Activated T-helper 17 cell treated with anti-CD3 and anti-CD28 coated beads, Interleukin-2, amount 50 U/mL, for 72 hours (primary cell): ENCODE data around the gene YPEL3. TPM values are rescaled to one million over a fixed set of nuclear protein-coding genes. Genes with fewer than 3 reads are reported as not detected.

Experiments
- ATAC-seq: fragments of 150-1000 bp; cut with Tn5 transposase; replicated peaks from 2 replicates; pipeline ENCODE4 v1.10.0; 2021; ENCODE audit warnings: mild to moderate bottlenecking, moderate library complexity
- H3K27ac Mint-ChIP-seq: one replicate; pipeline ENCODE4 v1.8.0; 2022; ENCODE audit warnings: mixed read lengths
- H3K27me3 Mint-ChIP-seq: one replicate; pipeline ENCODE4 v1.8.0; 2022; ENCODE audit warnings: mixed read lengths
- H3K36me3 Mint-ChIP-seq: one replicate; pipeline ENCODE4 v1.8.0; 2022; ENCODE audit warnings: low read depth, mild to moderate bottlenecking, mixed read lengths
- H3K4me1 Mint-ChIP-seq: one replicate; pipeline ENCODE4 v1.8.0; 2022; ENCODE audit warnings: mixed read lengths
- H3K4me3 Mint-ChIP-seq: one replicate; pipeline ENCODE4 v1.8.0; 2022; ENCODE audit warnings: mild to moderate bottlenecking, mixed read lengths
- H3K9me3 Mint-ChIP-seq: one replicate; pipeline ENCODE4 v1.8.0; 2022; ENCODE audit warnings: mixed read lengths
- total RNA-seq, 2 donors: library from RNA; stranded (reverse); gene quantifications; one replicate each; pipeline ENCODE4 v1.2.3, GENCODE V29; 2022

YPEL3 gene
- total RNA-seq, 2 donors from 2014 or later, result 34.7 to 107 TPM

DNA sequence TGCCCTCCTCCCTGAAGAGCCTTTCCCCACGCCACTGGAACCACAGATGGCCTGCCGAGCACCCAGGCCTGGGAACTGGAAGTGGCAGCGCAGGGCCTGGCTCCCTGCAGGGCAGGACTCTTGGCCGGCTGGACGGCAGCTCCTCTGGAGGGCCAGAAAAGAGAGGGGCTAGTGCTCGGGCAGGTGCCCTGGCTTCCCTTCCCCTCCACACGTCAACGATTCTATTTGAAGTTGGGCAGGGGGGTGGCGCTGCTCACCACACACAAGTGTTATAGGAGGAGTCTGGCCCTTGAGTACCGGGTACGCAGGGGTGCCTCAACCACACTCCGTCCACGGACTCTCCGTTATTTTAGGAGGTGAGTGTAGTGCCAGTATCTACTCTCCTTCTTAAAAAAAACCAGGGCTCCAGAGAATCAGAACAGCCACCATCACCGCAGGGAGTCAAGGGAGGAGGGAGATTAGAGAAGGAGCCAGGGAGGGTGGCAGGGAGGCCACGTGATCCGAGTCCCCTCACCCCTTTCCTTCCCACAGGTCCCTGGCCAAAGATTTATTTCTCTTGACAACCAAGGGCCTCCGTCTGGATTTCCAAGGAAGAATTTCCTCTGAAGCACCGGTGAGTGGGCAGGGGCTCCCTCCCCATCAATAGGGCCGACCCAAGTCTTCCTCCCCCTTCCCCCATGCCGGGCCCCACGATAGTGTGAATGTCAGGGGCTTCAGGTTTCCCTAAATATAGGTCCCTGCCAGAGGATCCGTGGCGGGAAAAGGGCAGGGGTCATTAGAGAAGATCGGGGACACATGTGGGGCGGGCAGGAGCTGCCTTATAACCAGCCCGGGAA, 31.9 kb downstream of the YPEL3 start:
- Mint-ChIP-seq H3K27me3 (no peaks in the 10 kb centered on the region), H3K36me3 (peaks cover 56% of the 10 kb centered on the region), H3K9me3 (no peaks in the 10 kb centered on the region), H3K4me1 (peaks cover 9% of the 10 kb centered on the region), H3K27ac (peak overlapping the region; percentile 95), H3K4me3 (peak overlapping the region; percentile 92)
- peak; percentile 36 for ATAC-seq

DNA sequence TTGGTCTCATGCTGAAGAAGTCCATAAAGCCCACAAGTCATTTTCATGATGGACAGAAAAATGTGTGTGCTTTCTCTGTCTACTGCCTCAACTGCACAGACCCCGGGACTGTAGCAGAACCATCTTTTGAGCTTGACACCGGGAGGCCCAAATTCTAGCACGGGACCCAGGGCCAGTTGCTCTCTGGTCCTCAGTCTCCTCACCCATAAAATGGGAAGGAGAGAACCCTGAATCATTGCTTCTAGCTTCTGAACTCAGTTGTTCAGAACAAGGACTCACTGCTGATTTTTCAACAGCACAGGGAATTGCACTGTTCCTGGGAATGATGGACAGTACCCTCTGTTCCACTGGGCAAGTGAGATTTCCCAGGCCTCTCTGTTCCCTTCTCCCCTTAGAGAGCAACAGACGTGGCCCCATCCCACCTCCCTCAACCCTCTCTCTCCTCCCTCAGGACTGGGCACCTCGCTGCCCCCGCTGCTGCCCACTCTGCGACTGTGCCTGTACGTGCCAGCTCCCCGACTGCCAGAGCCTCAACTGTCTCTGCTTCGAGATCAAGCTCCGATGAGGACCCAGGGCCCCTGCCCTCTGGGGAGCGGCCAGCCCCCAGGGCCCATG, 32.6 kb downstream of the YPEL3 start:
- peak overlapping the region; percentile 95 for H3K27ac Mint-ChIP-seq

DNA sequence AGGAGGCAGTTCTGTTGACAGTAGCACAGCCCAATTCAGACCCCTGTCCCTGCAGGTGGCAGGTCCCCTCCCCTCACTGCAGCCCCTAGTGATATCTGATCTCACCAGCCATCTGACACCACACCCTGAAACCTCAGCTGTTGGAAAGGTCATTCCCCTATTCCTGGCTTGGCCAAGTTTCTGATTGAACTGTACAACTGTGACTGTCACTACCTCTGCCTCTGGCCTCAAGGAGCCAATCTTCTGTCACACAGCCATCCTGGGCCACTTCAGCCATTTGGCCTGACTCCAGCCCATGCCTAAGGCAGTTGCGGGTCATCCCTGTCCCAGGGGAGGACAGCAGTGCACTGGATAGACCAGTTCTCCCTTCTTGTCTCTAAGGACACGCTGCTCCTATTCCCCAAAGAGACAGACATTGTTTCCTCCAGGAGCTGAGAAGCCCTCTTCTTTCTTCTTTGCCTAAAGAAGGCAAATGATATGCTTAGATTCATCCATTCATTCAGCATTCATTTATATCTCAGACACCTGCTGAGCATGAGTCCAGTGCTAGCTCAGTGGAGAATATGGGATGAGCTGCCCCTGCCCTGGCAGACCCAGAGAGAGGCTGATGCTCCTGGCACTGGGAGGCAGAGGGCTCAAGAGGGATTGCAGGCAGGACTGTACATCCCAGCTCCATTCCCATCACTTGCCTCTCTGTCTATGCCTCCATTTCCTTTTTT, 35.0 kb downstream of the YPEL3 start:
- Mint-ChIP-seq H3K4me1 (no peaks in the 10 kb centered on the region), H3K27ac (no peak overlapping the region), H3K36me3 (peaks cover 24% of the 10 kb centered on the region), H3K9me3 (no peaks in the 10 kb centered on the region), H3K4me3 (no peak overlapping the region), H3K27me3 (no peaks in the 10 kb centered on the region)
- ATAC-seq, result no peak

More for the DNA sequence above, 32.6 kb downstream of the YPEL3 start:
- Mint-ChIP-seq H3K27me3 (no peaks in the 10 kb centered on the region), H3K9me3 (no peaks in the 10 kb centered on the region), H3K4me1 (peaks cover 9% of the 10 kb centered on the region), H3K36me3 (peaks cover 48% of the 10 kb centered on the region), H3K4me3 (peak overlapping the region; percentile 92)
- no peak for ATAC-seq

DNA sequence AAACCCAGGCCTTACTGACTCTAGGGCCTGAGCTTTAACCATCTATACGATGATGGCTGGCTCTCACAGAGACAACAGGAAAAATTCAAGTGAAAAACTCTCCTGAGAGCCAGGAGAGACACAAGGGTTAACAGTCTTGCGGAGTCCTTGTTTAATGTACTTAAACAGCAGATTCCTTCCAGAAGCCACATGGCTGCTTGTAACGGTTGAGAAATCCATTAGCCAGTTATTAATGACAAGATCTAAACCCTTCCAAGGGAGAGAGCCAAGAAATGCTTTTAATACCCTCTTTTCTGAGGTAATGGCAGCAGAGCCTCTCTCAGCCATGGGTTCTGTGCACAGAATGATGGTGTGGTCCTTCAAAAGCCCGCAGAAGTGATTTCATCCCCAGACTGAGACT, 35.7 kb downstream of the YPEL3 start:
- Mint-ChIP-seq H3K9me3 (no peaks in the 10 kb centered on the region), H3K27ac (no peak overlapping the region), H3K4me1 (no peaks in the 10 kb centered on the region), H3K36me3 (peaks cover 18% of the 10 kb centered on the region), H3K4me3 (no peak overlapping the region), H3K27me3 (no peaks in the 10 kb centered on the region)
- ATAC-seq, result no peak

DNA sequence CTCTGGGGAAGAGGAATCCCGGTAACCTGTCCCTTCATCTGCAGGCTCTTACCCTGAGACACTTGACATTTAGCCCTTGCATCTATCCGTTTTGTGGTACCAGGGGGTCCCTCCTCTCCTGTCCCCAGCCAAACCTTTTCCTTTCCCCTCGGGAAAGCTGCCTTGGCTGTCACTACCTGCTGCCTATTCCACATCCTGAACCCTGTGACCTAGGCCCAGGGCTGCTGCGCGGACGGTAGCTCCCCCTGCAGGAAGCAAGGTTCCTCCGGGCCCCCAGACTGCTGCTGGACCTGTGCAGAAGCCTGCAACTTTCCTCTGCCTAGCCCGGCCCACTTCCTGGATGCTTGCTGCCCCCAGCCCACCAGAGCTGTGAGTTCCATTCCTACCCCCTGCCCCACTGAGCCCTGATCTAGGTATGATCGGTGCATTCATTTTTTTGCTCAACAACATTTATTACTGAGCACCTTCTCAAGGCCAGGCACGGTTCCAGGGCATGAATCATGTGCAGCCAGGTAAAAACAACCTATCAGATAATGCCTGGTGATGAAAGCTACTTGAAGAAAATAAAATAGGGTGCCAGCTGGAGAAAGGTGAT, 41.0 kb downstream of the YPEL3 start:
- Mint-ChIP-seq H3K36me3 (peaks cover 16% of the 10 kb centered on the region), H3K4me3 (peak overlapping the region; percentile 79), H3K9me3 (no peaks in the 10 kb centered on the region), H3K4me1 (peaks cover 11% of the 10 kb centered on the region), H3K27ac (peak overlapping the region; percentile 45), H3K27me3 (no peaks in the 10 kb centered on the region)
- ATAC-seq, result peak; percentile 79

DNA sequence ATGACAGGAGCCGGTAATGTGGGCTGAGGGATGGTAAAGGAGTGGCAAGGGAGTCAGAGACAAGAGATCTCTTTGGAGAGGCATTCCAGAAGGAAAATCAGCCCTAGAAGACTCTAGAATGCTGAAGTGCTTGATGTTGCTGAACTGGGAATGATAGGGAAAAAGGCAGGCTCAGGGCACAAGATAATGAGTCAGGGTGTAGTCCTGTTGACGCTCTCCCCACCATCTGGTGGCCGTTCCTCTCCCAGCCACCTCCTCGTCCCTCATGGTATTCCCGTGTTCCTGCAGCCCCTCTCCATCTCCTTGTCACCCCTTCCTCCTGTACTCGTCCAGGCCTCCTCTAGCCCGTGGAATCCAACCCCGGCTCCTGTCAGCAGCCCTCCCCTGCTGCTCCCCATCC, 41.6 kb downstream of the YPEL3 start:
- peak overlapping the region; percentile 45 for H3K27ac Mint-ChIP-seq
- peaks cover 11% of the 10 kb centered on the region for H3K4me1 Mint-ChIP-seq
- no peaks in the 10 kb centered on the region for H3K27me3 Mint-ChIP-seq
- peak overlapping the region; percentile 79 for H3K4me3 Mint-ChIP-seq
- H3K9me3 Mint-ChIP-seq, result no peaks in the 10 kb centered on the region
- H3K36me3 Mint-ChIP-seq, result peaks cover 16% of the 10 kb centered on the region
- no peak for ATAC-seq

DNA sequence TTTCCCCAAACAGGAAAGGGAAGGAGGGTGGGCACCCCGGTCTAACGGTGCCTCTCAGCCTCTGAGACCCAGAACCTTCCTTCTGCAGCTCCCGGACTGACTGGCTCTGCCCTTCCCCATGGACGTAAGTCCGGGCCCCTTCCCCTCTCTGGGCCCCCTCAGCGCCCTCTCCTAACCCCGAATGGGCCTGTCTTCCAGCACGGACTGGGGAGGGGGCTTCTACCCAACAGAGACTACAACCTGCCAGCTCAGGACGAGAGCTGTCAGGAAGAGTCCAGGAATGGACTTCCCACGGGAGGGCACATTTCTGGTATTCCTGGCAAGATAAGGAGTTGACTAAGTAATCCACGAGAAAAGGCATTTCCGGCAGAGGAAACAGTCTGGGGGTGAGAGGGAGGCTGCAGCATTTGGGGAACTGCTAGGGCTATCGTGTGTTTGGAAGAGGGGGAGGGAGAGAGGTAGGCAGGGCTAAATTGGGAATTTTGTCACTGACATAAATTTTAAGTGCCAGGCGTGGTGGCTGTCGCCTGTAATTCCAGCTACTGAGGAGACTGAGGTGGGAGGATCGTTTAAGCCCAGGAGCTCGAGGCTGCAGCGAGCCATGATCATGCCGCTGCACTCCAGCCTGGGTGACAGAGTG, 42.5 kb downstream of the YPEL3 start:
- Mint-ChIP-seq H3K4me3 (peak overlapping the region; percentile 79), H3K36me3 (peaks cover 16% of the 10 kb centered on the region), H3K9me3 (no peaks in the 10 kb centered on the region), H3K27ac (peak overlapping the region; percentile 86), H3K4me1 (peaks cover 11% of the 10 kb centered on the region), H3K27me3 (no peaks in the 10 kb centered on the region)
- peak; percentile 10 for ATAC-seq

DNA sequence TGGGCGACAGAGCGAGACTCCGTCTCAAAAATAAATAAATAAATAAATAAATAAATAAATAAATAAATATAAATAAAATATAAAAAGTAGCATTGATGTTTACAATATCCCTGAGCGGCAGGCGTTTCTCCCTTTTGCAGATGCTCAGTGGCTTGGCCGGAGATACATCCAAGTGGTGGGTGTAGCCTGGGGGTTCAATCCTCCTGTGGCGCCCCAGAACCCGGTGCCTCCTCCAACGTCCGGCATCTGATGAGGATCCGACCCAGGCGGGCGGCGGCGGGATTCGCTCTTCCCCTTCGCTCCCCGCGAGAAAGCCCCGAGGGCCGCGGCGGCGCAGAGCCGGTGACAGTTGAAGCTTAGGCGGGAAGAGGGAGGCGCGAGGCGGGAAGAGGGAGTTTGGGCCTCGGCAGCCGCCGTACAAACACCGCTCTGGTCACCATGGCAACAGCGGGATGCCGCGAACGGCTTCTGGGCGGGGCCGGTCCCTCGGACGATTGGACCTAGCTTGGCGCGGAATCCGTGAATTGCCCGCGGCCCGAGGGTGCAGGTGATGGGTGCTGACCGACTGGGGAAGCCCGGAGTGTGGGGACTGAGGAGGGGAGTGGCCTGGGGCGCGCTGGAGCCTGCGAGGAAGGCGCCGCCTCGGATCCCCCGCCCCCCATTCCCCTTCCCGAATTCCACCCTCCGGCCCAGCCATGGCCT, 43.2 kb downstream of the YPEL3 start:
- H3K9me3 Mint-ChIP-seq, result no peaks in the 10 kb centered on the region
- H3K27me3 Mint-ChIP-seq, result no peaks in the 10 kb centered on the region
- peak overlapping the region; percentile 86 for H3K27ac Mint-ChIP-seq
- peaks cover 16% of the 10 kb centered on the region for H3K36me3 Mint-ChIP-seq
- H3K4me3 Mint-ChIP-seq, result peak overlapping the region; percentile 79
- ATAC-seq, result peak; percentile 82
- peaks cover 11% of the 10 kb centered on the region for H3K4me1 Mint-ChIP-seq

DNA sequence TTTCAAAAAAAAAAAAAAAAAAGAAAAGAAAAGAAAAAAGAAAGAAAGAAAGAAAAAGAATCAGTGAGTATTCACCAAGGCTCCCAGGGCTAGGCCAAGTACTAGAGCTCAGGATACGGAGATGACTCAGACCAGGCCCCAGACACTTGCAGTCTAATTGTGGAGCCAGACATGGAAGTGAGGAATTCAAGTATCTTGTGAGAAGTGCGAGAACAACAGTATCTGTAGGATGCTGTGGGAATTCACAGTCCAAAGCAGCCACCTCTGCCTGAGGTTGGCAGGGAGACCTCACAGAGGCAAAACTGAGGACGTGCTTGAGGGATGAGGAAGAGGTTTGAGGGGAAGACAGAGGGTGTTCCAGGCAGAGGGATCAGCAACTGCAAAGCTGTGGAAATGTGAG, 44.5 kb downstream of the YPEL3 start:
- no peaks in the 10 kb centered on the region for H3K9me3 Mint-ChIP-seq
- H3K36me3 Mint-ChIP-seq, result peaks cover 16% of the 10 kb centered on the region
- H3K4me3 Mint-ChIP-seq, result peak overlapping the region; percentile 79
- no peak for ATAC-seq
- H3K27ac Mint-ChIP-seq, result peak overlapping the region; percentile 61
- H3K4me1 Mint-ChIP-seq, result peaks cover 11% of the 10 kb centered on the region
- H3K27me3 Mint-ChIP-seq, result no peaks in the 10 kb centered on the region

DNA sequence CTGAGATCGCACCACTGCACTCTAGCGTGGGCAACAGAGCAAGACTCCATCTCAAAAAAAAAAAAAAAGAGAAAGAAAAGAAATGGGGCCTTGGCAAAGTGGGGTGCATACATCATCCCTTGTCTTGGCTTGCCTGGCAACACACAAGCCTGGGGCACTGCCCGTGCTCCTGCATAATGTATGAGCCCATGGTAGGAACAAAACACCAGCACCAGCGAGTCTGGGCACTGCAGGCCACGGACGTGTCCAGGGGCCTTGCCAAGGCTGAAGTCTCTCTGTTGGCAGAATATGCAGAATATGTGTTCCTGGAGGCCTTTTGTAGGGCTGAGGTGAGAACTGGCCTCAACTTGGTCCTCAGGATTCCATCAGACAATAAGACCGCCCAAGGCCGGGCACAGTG, 46.1 kb downstream of the YPEL3 start:
- ATAC-seq, result no peak
- Mint-ChIP-seq H3K4me3 (no peak overlapping the region), H3K9me3 (no peaks in the 10 kb centered on the region), H3K36me3 (peaks cover 16% of the 10 kb centered on the region), H3K27ac (no peak overlapping the region), H3K4me1 (peaks cover 12% of the 10 kb centered on the region), H3K27me3 (no peaks in the 10 kb centered on the region)

DNA sequence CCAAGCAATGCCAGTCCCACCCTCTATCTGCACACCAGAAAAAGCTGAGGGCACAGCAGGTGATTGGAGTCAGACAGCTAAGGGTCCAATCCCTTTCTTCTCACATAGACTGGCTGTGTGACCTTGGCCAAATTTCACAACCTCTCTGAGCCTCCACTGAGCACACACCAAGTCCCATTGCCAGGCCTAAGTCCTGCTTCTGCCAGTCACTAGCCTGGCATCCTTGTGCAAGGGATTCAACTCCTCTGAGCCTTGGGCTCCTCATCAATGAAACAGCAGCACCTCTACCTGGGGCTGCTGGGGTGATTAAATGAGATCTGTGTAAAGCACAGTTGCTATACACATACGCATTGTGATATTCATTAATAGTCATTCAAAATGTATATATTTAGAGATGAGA, 49.4 kb downstream of the YPEL3 start:
- peak; percentile 28 for ATAC-seq
- Mint-ChIP-seq H3K4me1 (peaks cover 8% of the 10 kb centered on the region), H3K27ac (no peak overlapping the region), H3K9me3 (no peaks in the 10 kb centered on the region), H3K27me3 (no peaks in the 10 kb centered on the region), H3K36me3 (peaks cover 3% of the 10 kb centered on the region), H3K4me3 (no peak overlapping the region)

DNA sequence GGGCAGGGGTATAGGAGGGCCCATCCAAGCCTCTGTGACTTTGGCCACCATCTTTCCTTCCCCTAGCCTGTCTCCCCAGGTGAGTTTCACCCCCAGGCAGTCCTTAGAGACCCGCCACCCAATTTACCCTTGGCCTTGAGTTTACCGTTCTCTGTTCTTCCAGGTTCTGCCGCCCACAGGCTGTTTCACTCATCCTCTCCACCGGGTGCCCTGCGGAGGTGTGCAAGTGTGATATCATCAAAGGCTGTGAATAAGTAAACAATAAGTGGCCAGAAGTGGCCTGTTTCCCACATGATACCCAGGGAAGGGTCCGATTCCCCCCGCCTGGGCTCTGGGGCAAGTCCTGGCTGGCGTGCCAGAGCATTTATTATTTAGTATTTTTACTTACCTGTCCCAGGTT, 49.8 kb downstream of the YPEL3 start:
- peak; percentile 86 for ATAC-seq
- Mint-ChIP-seq H3K4me1 (peaks cover 6% of the 10 kb centered on the region), H3K9me3 (no peaks in the 10 kb centered on the region), H3K27me3 (no peaks in the 10 kb centered on the region), H3K4me3 (no peak overlapping the region), H3K36me3 (no peaks in the 10 kb centered on the region), H3K27ac (no peak overlapping the region)
